Omental fat pad (tissue), 4 donors: ENCODE data around the gene ADAMTS6. TPM values are rescaled to one million over a fixed set of nuclear protein-coding genes. Genes with fewer than 3 reads are reported as not detected.

Experiments used
- ATAC-seq: fragments of 150-250 bp; one replicate; pipeline ENCODE4 v1.9.1; 2016; ENCODE audit warnings: mild to moderate bottlenecking, moderate library complexity; ENCODE audit not compliant: low FRiP score
- DNase-seq: peaks from one replicate; pipeline ENCODE4 v3.0.0-alpha.2; 2019; ENCODE audit warnings: low spot score
- total RNA-seq, 4 donors: library from RNA; depleted of rRNA; stranded (reverse); fragments of >200 nt; gene quantifications; one replicate each; pipeline ENCODE4 v1.1.0, GENCODE V29; 2016
- TF ChIP-seq, protein P1 (sequence below), 3 donors: fragments of 450-650 bp; IDR thresholded peaks; one replicate each; pipeline ENCODE4 v1.5.1; 2016 to 2017; ENCODE audit warnings: antibody characterized with exemption in 3 of 3, mild to moderate bottlenecking in 3 of 3, moderate library complexity in 2 of 3

The ADAMTS6 gene
- total RNA-seq, 4 donors from 2014 or later, result 1.8 to 8.0 (median 3.0) TPM

DNA sequence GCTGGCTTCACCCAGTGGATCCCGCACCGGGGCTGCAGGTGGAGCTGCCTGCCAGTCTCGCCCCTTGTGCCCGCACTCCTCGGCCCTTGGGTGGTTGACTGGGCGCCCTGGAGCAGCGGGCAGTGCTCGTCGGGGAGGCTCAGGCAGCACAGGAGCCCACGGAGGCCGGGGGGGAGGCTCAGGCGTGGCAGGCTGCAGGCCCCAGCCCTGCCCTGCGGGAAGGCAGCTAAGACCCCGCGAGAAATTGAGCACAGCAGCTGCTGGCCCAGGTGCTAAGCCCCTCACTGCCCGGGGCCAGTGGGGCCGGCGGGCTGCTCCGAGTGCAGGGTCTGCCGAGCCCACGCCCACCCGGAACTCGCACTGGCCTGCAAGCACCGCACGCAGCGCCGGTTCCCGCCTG is 3.7 kb upstream of the ADAMTS6 start:
- TF ChIP-seq, protein P1, sequence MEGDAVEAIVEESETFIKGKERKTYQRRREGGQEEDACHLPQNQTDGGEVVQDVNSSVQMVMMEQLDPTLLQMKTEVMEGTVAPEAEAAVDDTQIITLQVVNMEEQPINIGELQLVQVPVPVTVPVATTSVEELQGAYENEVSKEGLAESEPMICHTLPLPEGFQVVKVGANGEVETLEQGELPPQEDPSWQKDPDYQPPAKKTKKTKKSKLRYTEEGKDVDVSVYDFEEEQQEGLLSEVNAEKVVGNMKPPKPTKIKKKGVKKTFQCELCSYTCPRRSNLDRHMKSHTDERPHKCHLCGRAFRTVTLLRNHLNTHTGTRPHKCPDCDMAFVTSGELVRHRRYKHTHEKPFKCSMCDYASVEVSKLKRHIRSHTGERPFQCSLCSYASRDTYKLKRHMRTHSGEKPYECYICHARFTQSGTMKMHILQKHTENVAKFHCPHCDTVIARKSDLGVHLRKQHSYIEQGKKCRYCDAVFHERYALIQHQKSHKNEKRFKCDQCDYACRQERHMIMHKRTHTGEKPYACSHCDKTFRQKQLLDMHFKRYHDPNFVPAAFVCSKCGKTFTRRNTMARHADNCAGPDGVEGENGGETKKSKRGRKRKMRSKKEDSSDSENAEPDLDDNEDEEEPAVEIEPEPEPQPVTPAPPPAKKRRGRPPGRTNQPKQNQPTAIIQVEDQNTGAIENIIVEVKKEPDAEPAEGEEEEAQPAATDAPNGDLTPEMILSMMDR (IDR thresholded peaks at IDR 0.05), result no peak
- no peak for ATAC-seq
- DNase-seq, result no peak

DNA sequence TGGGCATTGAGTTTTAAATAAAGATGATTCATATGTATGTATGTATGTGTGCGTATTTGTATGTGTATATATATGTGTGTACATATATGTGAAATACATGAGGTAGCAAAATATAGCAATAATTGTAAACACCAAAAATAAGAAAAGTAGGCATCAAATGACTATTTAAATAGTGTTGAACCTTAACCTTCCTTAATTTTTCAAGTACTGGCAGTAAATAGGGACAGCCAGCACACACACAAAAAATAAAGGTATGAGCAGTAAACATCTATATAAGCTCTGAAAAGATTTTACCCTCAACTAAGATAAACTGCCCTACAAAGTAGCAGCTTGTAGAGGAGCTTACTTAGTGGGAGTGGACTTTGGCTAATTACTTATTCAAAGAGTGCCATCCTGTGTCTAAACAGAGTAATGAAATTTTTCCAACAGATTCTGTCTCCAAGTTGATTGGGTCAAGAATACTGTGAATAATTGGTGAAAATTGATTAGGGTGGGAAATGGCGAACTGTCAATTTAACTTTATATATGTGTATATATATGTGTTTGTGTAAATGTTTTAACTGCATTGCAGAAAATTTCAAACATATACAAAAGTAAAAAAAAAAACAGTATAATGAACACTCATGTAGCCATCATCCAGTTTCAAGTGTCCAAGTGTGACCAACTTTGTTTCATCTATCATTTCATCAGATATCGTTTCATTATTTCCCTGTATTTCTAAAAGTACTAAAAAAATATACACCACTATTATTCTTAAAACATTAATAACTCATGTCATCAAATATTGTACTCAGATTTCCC is 2.0 kb upstream of the ADAMTS6 start:
- DNase-seq (no peak), ATAC-seq (peak; percentile 52)
- TF ChIP-seq, protein P1 (IDR thresholded peaks at IDR 0.05), result no peak

DNA sequence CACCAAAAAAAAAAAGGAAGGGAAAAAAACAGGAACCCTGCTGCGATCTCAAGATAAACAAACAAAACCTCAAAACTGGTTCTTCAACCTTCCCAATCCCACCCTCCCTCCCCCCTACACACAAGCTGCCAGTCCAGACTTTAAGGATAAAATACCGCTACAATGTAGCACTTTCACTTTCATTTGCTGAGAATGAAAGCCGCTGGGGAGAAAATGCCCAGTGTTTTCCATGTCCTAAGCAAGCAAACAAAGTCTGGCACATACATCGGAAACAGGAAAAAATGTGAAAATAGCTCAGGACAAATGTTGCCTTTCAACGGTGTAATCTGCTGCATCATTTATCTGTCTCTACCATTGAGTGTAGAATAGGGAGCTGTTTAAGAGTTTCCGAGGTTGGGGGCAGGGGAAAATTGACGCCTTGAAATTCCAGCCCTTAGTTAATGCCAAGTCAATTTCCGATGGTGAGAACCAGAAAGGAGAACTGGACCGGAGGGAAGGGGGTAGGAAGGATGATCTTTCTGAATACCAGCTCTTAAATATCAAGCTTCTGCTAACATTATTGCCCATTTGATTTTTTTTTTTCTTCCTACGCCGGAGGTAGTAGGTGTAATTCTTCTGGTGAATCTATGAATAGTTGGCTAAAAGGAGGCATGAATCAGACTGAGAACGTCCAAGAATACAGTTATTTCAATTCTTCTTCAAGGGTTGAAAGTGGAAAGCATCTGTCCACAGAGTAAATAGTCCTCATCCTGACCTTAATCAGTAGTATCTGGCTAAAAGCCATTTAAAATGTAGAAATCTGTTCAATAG is 1.2 kb upstream of the ADAMTS6 start:
- peak; percentile 30 for ATAC-seq
- DNase-seq, result no peak
- TF ChIP-seq, protein P1 (IDR thresholded peaks at IDR 0.05), result no peak

DNA sequence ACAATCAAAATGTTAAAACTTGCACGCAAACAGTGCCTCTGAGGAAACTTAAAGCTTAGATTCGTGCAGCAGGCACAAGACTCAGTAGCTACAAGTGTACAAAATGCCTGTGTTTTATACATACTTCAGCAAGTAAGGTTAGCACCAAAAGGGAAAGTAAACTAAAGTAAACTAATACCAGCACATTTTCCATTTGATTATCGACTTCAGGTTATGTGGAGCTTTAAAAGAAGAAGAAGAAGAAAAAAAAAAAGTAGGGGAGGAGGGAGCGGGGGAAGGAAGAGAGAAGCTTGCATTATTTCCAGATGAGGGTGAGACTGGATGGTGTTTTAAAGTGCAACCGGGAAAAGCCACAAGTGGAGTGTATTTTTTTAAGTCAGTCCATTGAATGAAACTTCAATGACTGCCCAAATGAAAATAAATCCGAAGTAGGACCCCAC is 596 bp upstream of the ADAMTS6 start:
- peak; percentile 6 for ATAC-seq
- TF ChIP-seq, protein P1 (IDR thresholded peaks at IDR 0.05), result no peak
- DNase-seq, result no peak

DNA sequence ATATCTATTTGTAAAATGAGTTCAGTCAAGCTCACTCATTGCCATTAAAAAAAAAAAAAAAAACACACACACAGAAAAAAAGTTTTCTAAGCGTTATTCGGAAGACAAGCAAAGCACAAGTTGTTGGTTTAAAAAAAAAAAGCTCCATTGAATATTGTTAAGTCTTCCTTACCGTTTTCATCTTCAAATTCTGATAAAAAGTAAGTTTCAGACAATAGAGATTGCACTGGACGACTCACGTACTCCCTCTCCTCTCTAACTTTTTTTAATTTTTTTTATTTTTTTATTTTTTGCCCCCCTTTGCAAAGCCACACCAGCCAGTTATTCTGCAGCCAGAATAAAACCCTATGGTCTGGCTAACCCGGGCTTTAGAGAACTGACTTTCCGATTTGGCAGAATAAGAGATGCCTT is 544 bp downstream of the ADAMTS6 start:
- DNase-seq, result no peak
- TF ChIP-seq, protein P1 (IDR thresholded peaks at IDR 0.05), result no peak
- ATAC-seq, result no peak

DNA sequence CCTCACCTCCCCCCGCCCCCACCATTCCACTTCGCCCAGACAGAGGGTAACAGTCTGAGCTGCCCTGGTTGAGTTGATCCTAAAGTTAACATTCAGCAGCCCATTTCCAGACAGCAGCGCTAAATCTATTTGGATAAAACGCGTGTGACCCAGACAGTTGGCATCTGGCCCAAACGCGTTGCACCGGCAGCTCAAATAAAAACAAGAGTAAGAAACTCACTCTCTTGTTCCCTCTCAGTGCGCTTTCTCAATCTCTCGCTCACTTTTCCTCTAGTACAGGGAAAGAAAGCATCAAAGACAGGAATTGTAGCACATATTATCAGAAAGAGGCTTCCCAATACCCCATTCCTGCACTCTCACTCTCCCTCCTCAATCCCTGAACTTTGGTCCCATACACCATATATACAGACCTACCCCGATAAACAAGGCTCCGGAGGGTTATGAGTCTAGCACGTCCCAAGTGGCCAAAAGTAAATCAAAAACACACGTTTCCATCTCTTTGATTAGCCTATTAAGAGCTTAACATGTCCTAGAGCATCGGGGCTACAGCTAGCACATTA is 1.3 kb downstream of the ADAMTS6 start:
- DNase-seq, result peak; percentile 66
- TF ChIP-seq, protein P1 (IDR thresholded peaks at IDR 0.05), result no peak
- ATAC-seq, result peak; percentile 45
